GM12873 (cell line): ENCODE results near the gene KIF6.

Experiments used
- CTCF ChIP-seq: IDR thresholded peaks from 2 replicates; pipeline ENCODE4 v1.5.1; 2012; ENCODE audit warnings: low read depth, mild to moderate bottlenecking, moderate library complexity, low read length, control low read depth; ENCODE audit not compliant: insufficient read depth; ENCODE audit errors: missing control alignments

Gene KIF6

DNA sequence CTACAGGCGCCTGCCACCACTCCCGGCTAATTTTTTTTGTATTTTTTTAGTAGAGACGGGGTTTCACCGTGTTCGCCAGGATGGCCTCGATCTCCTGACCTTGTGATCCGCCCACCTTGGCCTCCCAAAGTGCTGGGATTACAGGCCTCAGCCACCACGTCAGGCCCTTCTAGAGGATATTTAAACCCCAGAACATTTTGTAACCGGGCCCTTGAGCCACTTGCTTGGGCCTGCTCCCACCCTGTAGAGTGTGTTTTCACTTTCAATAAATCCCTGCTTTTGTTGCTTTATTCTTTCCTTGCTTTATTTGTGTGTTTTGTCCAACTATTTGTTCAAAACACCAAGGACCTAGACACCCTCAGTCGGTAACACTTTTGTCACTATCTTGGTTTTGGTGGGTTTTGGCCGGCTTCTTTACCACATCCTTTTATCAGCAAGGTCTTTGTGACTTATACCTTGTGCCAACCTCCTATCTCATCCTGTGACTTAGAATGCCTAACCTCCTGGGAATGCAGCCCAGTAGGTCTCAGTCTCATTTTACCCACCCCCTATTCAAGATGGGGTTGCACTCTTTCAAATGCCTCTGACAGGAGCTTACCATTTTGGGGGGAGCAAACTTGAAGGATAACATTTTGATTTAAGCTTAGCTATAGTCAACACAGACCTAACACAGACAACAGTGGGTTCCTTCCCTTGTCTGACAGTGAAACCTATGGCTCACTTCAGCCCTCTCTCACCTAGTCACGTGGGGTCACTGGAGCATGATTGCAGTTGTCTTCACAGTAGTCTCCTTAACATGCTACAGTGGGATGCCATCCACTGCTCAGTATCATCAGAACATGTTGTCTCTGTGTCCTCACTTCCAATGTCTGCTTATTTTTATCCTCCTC, 27.9 kb upstream of the KIF6 start:
- no peak for TF ChIP-seq CTCF

- no peak for TF ChIP-seq CTCF
Measured at GRCh38 chr6:39746795-39747194, 21.6 kb upstream of the KIF6 start.

GRCh38 chr6:39733704-39734103, 8.5 kb upstream of the KIF6 start:
- no peak for TF ChIP-seq CTCF

- peak; percentile 10 for TF ChIP-seq CTCF
Measured at GRCh38 chr6:39731565-39731964, 6.4 kb upstream of the KIF6 start.

- no peak for TF ChIP-seq CTCF
Measured at GRCh38 chr6:39729945-39730344, 4.7 kb upstream of the KIF6 start.

- TF ChIP-seq CTCF = no peak
Measured at GRCh38 chr6:39725632-39725997, 407 bp upstream of the KIF6 start.

DNA sequence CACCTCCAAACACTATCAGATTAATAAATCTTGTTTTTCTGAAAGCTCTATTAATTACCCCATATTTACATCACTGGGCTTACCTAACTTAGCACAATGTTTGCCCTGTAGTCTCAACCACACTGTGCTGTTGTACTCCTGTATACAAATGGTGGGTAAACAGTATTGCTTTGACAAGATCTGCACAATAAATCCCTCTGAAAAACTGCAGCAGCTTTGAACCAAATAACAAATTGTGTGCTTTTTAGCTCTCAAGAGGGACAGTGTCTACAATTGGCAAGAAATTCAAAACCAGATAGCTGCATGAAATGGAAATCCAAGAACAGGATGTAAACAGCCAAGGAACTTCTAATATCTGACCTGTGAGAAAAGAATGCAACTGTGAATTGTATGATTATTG, 10.4 kb downstream of the KIF6 start:
- no peak for TF ChIP-seq CTCF
